GM21529 (cell line): ENCODE results near the gene OR2M4.
"Not testable (repeated sequence)": the region's sequence is repeated elsewhere in the genome, so short reads cannot be mapped to it uniquely, and the experiment has no call there.

Experiments used
- ATAC-seq: cut with Tn5 transposase; IDR thresholded peaks from one replicate; pipeline ENCODE4 v1.9.1; 2021; ENCODE audit not compliant: unreplicated experiment

The OR2M4 gene

GRCh38 chr1:248231117-248231516 lies at the start of gene OR2M4:
TSS of gene OR2M4 (plus strand) at chr1:248231417. CDS start at chr1:248238929, 7,512 bp downstream.
- ATAC-seq: no peak

DNA sequence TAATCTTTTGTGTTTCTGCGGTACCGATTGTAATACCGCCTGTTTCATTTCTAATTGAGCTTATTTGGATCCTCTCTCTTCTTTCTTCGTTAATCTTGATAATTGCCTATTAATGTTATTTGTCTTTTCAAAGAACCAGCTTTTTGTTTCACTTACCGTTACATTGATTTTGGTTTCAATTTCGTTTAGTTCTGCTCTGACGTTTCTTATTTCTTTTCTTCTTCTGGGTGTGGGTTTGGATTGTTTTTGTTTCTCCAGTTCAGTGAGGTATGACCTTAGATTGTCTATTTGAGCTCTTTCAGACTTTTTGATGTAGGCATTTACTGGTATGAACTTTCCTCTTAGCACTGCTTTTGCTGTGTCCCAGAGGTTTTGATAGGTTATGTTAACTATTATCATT lies 47.2 kb upstream of the OR2M4 start:
- no peak for ATAC-seq

- ATAC-seq: no peak
Measured at GRCh38 chr1:248187363-248187762, 43.9 kb upstream of the OR2M4 start.

DNA sequence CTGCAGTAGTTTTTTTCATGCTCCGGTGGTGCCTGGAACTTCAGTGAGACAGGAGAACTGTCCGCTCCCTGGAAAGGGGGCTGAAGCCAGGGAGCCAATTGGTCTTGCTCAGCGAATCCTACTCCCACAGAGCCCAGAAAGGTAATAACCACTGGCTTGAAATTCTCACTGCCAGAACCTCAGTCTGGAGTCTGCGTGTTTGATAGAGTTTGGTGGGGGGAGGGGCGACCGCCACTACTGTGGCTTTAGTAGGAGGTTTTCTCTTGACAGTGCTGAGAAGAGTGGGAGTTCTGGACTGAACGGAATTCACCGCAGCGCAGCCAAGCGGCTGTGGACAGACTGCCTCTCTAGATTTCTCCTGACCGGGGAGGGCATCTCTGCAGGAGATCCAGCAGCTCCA lies 42.2 kb upstream of the OR2M4 start:
- no peak for ATAC-seq

DNA sequence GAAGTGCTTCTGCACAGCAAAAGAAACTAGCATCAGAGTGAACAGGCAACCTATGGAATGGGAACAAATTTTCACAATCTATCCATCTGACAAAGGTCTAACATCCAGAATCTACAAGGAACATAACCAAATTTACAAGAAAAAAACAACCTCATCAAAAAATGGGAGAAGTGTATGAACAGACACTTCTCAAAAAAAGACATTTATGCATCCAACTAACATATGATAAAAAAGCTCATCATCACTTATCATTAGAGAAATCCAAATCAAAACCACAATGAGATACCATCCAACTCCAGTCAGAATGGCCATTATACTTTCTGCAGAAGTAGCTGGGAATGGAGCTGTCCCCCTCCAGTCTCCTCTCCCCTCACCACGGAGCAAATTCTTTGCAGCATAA lies 37.1 kb upstream of the OR2M4 start:
- ATAC-seq: no peak

DNA sequence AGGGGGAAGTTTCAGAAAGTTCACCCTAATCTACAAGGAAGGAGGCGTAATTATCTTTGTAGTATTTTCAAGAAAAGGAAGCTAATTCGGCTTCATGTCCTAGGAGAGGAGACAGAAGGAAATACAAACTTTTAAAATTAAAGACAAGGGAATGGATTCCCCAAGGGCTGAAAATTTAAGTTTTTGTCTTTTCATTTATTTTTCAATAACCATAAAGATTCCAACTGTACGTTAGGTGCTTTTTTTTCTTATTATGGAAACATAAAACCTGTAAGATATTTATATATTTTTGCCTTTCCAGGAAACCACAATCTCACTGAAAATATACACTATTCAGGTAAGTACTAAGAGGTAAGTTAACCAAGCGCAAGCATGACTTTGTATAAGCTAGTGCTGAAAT lies 34.3 kb upstream of the OR2M4 start, which contains the start of gene OR2M3:
Gene OR2M3 (plus strand): TSS at position 301 of the 400 bp plus-strand sequence. CDS start 5,803 bp downstream, outside the sequence.
- ATAC-seq: no peak

DNA sequence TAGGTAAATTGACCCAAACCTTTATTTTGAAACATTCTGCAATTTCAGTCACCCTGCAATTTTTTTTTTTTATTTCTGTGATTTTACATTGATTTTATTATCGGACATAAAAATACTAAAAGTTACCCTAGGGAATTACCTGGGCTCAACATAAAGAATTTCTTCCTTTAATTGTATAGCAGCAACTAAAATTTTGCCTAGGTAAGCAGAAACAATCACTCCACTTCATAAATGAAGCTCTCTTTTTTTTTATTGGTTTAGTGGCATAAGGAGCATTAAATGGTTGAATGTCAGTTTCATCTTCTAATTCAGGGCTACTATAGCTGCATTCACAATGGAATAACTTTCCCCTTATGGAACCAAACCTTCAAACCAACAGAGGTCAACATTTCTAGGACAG lies 15.3 kb upstream of the OR2M4 start:
- ATAC-seq: no peak

DNA sequence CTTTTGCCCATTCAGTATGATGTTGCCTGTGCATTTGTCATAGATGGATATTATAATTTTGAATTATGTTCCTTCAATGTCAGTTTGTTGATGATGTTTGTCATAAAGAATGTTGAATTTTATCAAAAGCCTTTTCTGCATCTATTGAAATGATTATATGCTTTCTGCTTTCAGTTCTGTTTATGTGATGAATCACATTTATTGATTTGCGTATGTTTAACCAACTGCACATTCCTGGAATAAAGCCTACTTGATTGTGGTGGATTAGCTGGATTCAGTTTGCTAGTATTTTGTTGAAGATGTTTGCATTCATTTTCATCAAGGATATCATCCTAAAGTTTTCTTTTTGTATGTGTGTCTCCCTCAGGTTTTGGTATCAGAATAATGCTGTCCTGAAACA lies 5.7 kb upstream of the OR2M4 start:
- ATAC-seq: no peak

DNA sequence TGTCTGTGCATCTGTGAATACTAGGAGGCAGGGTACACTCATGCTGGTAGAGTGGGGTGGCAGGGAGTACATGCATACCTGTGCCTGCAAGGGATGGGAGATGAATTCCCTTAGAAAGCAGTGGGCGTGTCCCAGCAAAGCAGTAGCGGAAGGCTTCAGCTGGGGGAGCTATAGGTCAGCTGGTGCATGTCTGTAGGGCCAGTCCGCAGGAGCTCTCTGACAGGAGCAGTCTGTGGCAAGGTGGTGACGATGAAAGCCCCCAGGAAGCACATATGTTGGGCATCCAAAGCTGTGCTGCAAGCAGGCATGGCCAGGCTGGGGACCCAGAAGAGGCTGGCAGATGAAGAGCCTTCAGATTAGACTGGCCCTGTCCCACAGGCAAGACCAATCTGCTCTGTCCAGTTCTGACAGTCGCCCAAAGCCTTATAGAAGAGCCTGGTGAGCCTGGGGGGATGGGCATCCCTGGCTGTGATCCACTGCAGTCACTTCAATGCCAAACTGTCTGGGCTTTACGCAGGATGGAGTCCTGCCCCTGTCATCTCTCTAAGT lies 1.8 kb upstream of the OR2M4 start:
- no peak for ATAC-seq

DNA sequence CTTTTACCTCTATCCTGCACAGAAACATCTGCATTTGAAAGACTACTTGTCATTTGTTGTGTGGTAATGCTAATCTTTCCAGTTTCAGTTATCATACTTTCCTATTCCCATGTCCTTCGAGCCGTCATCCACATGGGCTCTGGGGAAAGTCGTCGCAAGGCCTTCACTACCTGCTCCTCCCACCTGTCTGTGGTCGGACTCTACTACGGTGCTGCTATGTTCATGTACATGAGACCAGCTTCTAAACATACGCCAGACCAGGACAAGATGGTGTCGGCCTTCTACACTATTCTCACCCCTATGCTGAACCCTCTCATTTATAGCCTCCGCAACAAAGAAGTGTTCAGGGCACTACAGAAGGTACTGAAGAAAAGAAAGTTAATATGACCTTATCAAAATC lies 8.3 kb downstream of the OR2M4 start:
- ATAC-seq: no peak

DNA sequence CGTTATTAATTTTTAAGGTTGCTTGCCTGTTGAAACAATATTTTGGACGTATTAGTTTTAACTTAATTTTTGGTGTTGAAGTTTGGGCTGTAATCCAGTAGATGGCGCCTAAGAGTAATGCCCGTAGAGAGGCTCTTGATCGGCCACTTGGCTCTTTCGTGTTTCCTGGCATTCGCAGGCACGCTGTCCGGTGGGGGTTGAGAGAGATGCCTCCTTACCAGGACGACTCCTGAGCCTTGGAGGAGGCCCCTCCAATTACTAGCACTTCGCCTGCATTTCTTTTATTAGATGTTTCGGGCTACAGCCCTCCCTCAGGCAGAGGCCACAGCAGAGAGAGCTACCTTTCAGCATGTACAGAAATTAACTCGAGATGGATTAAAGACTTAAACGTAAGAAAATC lies 12.0 kb downstream of the OR2M4 start:
- ATAC-seq: peak; percentile 89

- not testable (repeated sequence) for ATAC-seq
Measured at GRCh38 chr1:248259309-248259708, 28.1 kb downstream of the OR2M4 start.

GRCh38 chr1:248268178-248268577 lies 37.0 kb downstream of the OR2M4 start:
- ATAC-seq: no peak

- not testable (repeated sequence) for ATAC-seq
Measured at GRCh38 chr1:248273225-248273624, 42.0 kb downstream of the OR2M4 start.

GRCh38 chr1:248277876-248278275 lies 46.7 kb downstream of the OR2M4 start, which contains the start of gene OR2T33:
TSS of gene OR2T33 (minus strand) at chr1:248277976. CDS start at chr1:248273814, 4,162 bp downstream.
- ATAC-seq: no peak

- ATAC-seq: no peak
Measured at GRCh38 chr1:248288391-248288790, 57.2 kb downstream of the OR2M4 start.
